Measurements from ENCODE around the gene ZDHHC11B.
"Not testable (repeated sequence)": the region's sequence is repeated elsewhere in the genome, so short reads cannot be mapped to it uniquely, and the experiment has no call there.

- not testable (repeated sequence) for TF ChIP-seq CTCF (optimal IDR thresholded peaks at IDR 0.05 in 1 of 3, IDR thresholded peaks at IDR 0.05 in 1 of 3, conservative IDR thresholded peaks at IDR 0.05 in 1 of 3; ENCODE audit: extremely low read depth in 1 of 3, insufficient read depth in 2 of 3, low read length in 3 of 3); EZH2 (IDR thresholded peaks at IDR 0.05; ENCODE audit: low read length)
These were observed 68.9 kb downstream of the ZDHHC11B start for GRCh38 chr5:715636-716035.

Data from keratinocyte (primary cell).